SU-DHL-6 (cell line): Measurements from ENCODE around the gene LLCFC1.

Experiments
- H2AFZ ChIP-seq: fragments of 200-600 bp; sonication (generic); 2 replicates; pipeline ENCODE4 v1.6.1; 2014; ENCODE audit warnings: low read depth, mild to moderate bottlenecking, moderate library complexity, mixed read lengths, antibody characterized with exemption, low read length; ENCODE audit not compliant: severe bottlenecking
- H3F3A ChIP-seq: fragments of 200-600 bp; shearing (Covaris generic); 2 replicates; pipeline ENCODE4 v1.6.0; 2016; ENCODE audit warnings: antibody characterized with exemption, mild to moderate bottlenecking; ENCODE audit not compliant: insufficient read depth
- H3K27ac ChIP-seq: fragments of 200-600 bp; sonication (generic); 2 replicates; pipeline ENCODE4 v1.5.1; 2016; ENCODE audit warnings: low read depth, mild to moderate bottlenecking, low read length, moderate library complexity, mixed read lengths
- H3K27me3 ChIP-seq: fragments of 200-600 bp; sonication (generic), shearing (Covaris generic); 2 replicates; pipeline ENCODE4 v1.6.0; 2014; ENCODE audit warnings: mild to moderate bottlenecking, low read length
- H3K36me3 ChIP-seq: fragments of 200-600 bp; sonication (generic); 2 replicates; pipeline ENCODE4 v1.6.1; 2014; ENCODE audit warnings: mild to moderate bottlenecking, low read length, mixed read lengths
- H3K4me2 ChIP-seq: fragments of 300-600, 200-600 bp; shearing (Covaris generic), sonication (generic); 2 replicates; pipeline ENCODE4 v1.6.0; 2014; ENCODE audit warnings: low read length, low read depth, mild to moderate bottlenecking; ENCODE audit not compliant: poor library complexity, severe bottlenecking
- H3K4me3 ChIP-seq: fragments of 200-600 bp; sonication (generic); 2 replicates; pipeline ENCODE4 v1.5.1; 2014; ENCODE audit warnings: antibody characterized with exemption, low read length, mild to moderate bottlenecking, mixed read lengths; ENCODE audit not compliant: insufficient read depth, poor library complexity, severe bottlenecking
- H3K79me2 ChIP-seq: fragments of 200-600 bp; sonication (generic); 2 replicates; pipeline ENCODE4 v1.6.1; 2014; ENCODE audit warnings: mild to moderate bottlenecking, low read length, moderate library complexity; ENCODE audit not compliant: insufficient read depth
- H3K9ac ChIP-seq: fragments of 200-600 bp; sonication (generic); 2 replicates; pipeline ENCODE4 v1.7.0; 2014; ENCODE audit warnings: mild to moderate bottlenecking, low read length
- H3K9me2 ChIP-seq: fragments of 200-600 bp; sonication (generic); replicated peaks from 2 replicates; pipeline ENCODE4 v1.6.1; 2014; ENCODE audit warnings: low read length; ENCODE audit not compliant: insufficient read depth
- H3K9me3 ChIP-seq: fragments of 200-600 bp; sonication (generic); 2 replicates; pipeline ENCODE4 v1.6.1; 2014; ENCODE audit warnings: low read length, mixed read lengths; ENCODE audit not compliant: insufficient read depth
- H4K20me1 ChIP-seq: fragments of 200-600 bp; sonication (generic); 2 replicates; pipeline ENCODE4 v1.6.1; 2014; ENCODE audit warnings: low read depth, mild to moderate bottlenecking, antibody characterized with exemption, low read length, moderate library complexity, mixed read lengths
- EZH2phosphoT487 ChIP-seq: fragments of 200-600 bp; sonication (generic), shearing (Covaris generic); conservative IDR thresholded peaks from 2 replicates; pipeline ENCODE4 v1.6.1; 2018; ENCODE audit warnings: mild to moderate bottlenecking, antibody characterized with exemption, low read length, moderate library complexity, mixed read lengths
- TF ChIP-seq, protein P1 (sequence below): fragments of 200-600 bp; sonication (generic); IDR thresholded peaks from one replicate; pipeline ENCODE4 v1.5.1; 2017; ENCODE audit warnings: antibody characterized with exemption, mild to moderate bottlenecking, low read length, moderate library complexity; ENCODE audit not compliant: insufficient read depth, poor library complexity, severe bottlenecking

LLCFC1 gene

DNA sequence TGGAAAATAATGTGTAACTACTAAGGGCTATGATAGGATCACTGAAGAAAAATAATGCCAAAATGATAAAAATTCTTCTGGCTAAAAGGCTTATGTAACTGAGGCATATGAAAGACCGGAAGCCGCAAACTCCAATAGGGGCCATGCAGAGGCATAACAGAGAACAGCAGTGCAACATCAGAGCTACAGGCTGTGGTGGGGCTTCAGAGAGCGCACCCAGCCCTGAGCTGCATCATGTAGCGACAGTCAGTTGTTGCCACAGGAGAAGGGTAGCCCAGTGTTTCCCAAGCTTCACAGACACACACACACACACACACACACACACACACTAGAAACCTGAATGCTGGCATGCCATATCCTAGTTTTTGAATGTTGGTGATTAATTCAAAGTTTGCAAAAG lies 9.3 kb downstream of the LLCFC1 start:
- no peak overlapping the region for H3K4me3 ChIP-seq
- no peak overlapping the region for H3K4me2 ChIP-seq
- no peaks in the 10 kb centered on the region for H3K79me2 ChIP-seq
- H4K20me1 ChIP-seq, result no peaks in the 10 kb centered on the region
- H3K27ac ChIP-seq, result no peak overlapping the region
- no peak overlapping the region for H3K9ac ChIP-seq
- H3K9me2 ChIP-seq, result no peaks in the 10 kb centered on the region
- H3K36me3 ChIP-seq, result no peaks in the 10 kb centered on the region
- TF ChIP-seq, protein P1, sequence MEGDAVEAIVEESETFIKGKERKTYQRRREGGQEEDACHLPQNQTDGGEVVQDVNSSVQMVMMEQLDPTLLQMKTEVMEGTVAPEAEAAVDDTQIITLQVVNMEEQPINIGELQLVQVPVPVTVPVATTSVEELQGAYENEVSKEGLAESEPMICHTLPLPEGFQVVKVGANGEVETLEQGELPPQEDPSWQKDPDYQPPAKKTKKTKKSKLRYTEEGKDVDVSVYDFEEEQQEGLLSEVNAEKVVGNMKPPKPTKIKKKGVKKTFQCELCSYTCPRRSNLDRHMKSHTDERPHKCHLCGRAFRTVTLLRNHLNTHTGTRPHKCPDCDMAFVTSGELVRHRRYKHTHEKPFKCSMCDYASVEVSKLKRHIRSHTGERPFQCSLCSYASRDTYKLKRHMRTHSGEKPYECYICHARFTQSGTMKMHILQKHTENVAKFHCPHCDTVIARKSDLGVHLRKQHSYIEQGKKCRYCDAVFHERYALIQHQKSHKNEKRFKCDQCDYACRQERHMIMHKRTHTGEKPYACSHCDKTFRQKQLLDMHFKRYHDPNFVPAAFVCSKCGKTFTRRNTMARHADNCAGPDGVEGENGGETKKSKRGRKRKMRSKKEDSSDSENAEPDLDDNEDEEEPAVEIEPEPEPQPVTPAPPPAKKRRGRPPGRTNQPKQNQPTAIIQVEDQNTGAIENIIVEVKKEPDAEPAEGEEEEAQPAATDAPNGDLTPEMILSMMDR, result no peak
- no peak for TF ChIP-seq EZH2phosphoT487
- H3K9me3 ChIP-seq, result no peaks in the 10 kb centered on the region
- H3K27me3 ChIP-seq, result no peaks in the 10 kb centered on the region
- H2AFZ ChIP-seq, result no peak overlapping the region
- no peaks in the 10 kb centered on the region for H3F3A ChIP-seq

DNA sequence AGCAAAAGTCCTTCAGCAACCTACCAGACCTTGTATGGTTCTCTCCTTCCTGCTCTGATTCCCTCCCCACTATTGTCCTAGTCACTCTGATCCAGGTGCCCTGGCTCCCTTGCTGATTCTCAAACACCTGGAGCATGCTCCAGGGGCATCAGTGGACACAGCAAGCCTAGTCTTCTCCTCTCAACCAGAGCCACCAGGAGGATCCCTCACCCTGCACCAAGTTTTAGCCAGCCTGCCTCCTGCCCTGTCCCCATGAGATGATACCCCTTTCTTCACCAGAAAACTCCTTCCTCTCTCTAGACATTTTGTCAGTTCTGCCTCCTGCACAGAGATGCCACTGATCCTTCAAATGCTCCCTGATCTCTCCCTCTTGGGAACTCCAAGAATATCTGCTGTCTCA lies 11.0 kb downstream of the LLCFC1 start:
- Histone ChIP-seq H3K9ac (no peak overlapping the region), H3K9me2 (no peaks in the 10 kb centered on the region), H3K79me2 (no peaks in the 10 kb centered on the region), H2AFZ (no peak overlapping the region), H3K27me3 (no peaks in the 10 kb centered on the region), H3K4me3 (no peak overlapping the region), H3K9me3 (no peaks in the 10 kb centered on the region), H4K20me1 (no peaks in the 10 kb centered on the region), H3K4me2 (no peak overlapping the region), H3K27ac (no peak overlapping the region), H3K36me3 (no peaks in the 10 kb centered on the region), H3F3A (no peaks in the 10 kb centered on the region)
- no peak for TF ChIP-seq EZH2phosphoT487
- TF ChIP-seq, protein P1, result no peak

DNA sequence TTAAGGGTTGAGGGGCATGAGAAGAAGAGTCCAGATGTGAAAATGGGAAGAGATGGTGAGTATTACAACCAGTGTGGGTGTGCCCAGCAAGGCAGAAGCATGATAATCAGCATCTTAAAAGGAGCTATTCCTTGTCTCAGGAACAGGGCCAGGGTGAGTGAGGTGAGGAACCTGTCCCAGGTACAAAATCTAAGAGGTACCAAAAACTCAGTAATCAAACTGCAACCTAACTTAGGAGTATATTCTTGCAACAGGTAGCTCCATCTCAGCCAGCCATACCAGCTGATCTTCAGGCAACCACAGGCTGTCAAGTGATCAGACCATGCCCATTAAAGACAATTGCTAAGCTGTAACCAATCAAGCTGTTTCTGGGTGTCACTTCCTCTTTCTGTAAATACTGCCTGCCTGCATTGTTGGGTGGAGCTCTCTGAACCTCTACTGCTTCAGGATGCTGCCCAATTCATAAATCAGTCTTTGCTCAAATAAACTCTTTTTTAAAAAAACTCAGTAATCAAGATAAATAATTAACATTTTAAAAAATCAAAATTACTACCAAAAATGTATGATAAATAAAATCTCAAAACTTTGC lies 15.5 kb downstream of the LLCFC1 start:
- Histone ChIP-seq H3K79me2 (no peaks in the 10 kb centered on the region), H2AFZ (no peak overlapping the region), H3K27ac (no peak overlapping the region), H3K4me2 (no peak overlapping the region), H3K9me2 (no peaks in the 10 kb centered on the region), H3K9me3 (no peaks in the 10 kb centered on the region), H3K36me3 (no peaks in the 10 kb centered on the region), H3K9ac (no peak overlapping the region), H4K20me1 (no peaks in the 10 kb centered on the region), H3K4me3 (no peak overlapping the region), H3F3A (no peaks in the 10 kb centered on the region), H3K27me3 (no peaks in the 10 kb centered on the region)
- TF ChIP-seq, protein P1, result no peak
- TF ChIP-seq EZH2phosphoT487, result no peak
